Measurements from ENCODE around the gene LDHAL6B. TPM values are rescaled to one million over a fixed set of nuclear protein-coding genes. Genes with fewer than 3 reads are reported as not detected.

The LDHAL6B gene
- polyA plus RNA-seq, 1 of the 3 experiments (the other 2 are of a cell fraction) = not detected

DNA sequence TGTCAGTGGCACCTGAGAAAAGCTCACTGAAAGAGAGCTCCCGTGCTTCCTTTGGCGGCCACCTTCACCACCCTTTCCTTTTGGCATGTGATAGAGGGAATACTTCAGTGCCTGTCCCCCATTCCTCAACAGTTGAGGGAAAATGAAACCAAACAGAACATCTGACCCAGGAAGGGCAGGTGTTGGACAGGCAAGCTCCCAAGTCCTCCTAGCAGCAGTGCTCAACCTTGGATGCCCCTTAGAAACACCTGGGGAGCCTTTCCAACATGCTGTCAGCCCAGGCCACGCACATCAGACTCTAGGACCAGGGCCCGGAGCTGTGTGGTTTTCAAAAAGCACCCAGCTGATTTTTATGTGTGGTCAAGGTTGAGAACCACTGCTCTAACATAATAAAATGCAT, 22.4 kb downstream of the LDHAL6B start:
- H3K4me1 ChIP-seq (ENCODE audit: control insufficient read depth in 1 of 2, insufficient read depth in 2 of 2, low read depth in 1 of 2, low read length in 1 of 2) = peaks cover 0 to 10% of the 10 kb centered on the region in 2 experiments; a peak in 2 of 4 replicates
- no peaks in the 10 kb centered on the region for H3K27me3 ChIP-seq (ENCODE audit: insufficient read depth)
- 0 out of 2 replicates have a peak, but pooled peaks cover 5% of the 10 kb centered on the region for H4K20me1 ChIP-seq (ENCODE audit: insufficient read depth)
- H3F3A ChIP-seq (replicated peaks; ENCODE audit: insufficient read depth) = peaks cover 9% of the 10 kb centered on the region
- TF ChIP-seq FOXJ3 (CRISPR knock-in tag; IDR thresholded peaks at IDR 0.05) (no peak), TAF1 (IDR thresholded peaks at IDR 0.05; ENCODE audit: borderline replicate concordance, low read depth, low read length) (no peak), RAD21 (IDR thresholded peaks at IDR 0.05; ENCODE audit: low read length) (no peak), ELF1 (IDR thresholded peaks at IDR 0.05) (no peak), USF1 (IDR thresholded peaks at IDR 0.05; ENCODE audit: borderline replicate concordance, low read depth) (no peak), TCF12 (IDR thresholded peaks at IDR 0.05) (no peak), TEAD4 (IDR thresholded peaks at IDR 0.05; ENCODE audit: borderline replicate concordance, insufficient read depth) (no peak), CTCF (IDR thresholded peaks at IDR 0.05) (no peak), NFIC (IDR thresholded peaks at IDR 0.05; ENCODE audit: borderline replicate concordance) (no peak), YY1 (IDR thresholded peaks at IDR 0.05; ENCODE audit: low read depth) (no peak)
- TF ChIP-seq, protein P1, sequence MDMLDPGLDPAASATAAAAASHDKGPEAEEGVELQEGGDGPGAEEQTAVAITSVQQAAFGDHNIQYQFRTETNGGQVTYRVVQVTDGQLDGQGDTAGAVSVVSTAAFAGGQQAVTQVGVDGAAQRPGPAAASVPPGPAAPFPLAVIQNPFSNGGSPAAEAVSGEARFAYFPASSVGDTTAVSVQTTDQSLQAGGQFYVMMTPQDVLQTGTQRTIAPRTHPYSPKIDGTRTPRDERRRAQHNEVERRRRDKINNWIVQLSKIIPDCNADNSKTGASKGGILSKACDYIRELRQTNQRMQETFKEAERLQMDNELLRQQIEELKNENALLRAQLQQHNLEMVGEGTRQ (IDR thresholded peaks at IDR 0.05; ENCODE audit: borderline replicate concordance, low read depth, low read length) = no peak
- H3K4me3 ChIP-seq (ENCODE audit: low read depth in 2 of 2, low read length in 1 of 2) = no peak overlapping the region
- H3K4me2 ChIP-seq = no peak overlapping the region
- no peaks in the 10 kb centered on the region for H3K9me3 ChIP-seq
- peaks cover 0 to 18% of the 10 kb centered on the region in 2 experiments for H3K36me3 ChIP-seq (replicated peaks in 1 of 2; ENCODE audit: control insufficient read depth in 1 of 2, insufficient read depth in 2 of 2, low read length in 1 of 2)
- CTCF ChIA-PET = interaction anchor here (0.9 to 1.0 kb wide), 2 partner anchors 18 to 19 kb away, joined by 3 to 4 read pairs; no protein-coding TSS in a partner anchor
- no peak overlapping the region for H2AFZ ChIP-seq (ENCODE audit: low read depth)
- no peak for DNase-seq
- no peak overlapping the region for H3K9ac ChIP-seq
- 88% methylated on average over 4 of the region's 4 CpGs for WGBS (ENCODE audit: low lambda C conversion rate)
- H3K79me2 ChIP-seq (ENCODE audit: insufficient read depth) = no peaks in the 10 kb centered on the region
- POLR2A ChIA-PET = no interaction called here
- H3K9me2 ChIP-seq = no peaks in the 10 kb centered on the region
- no peak overlapping the region for H3K27ac ChIP-seq (ENCODE audit: low read depth in 2 of 2, low read length in 1 of 2)

GRCh38 chr15:59229453-59229852, 22.8 kb downstream of the LDHAL6B start:
- no peak for DNase-seq
- Histone ChIP-seq H3K27me3 (ENCODE audit: insufficient read depth) (no peaks in the 10 kb centered on the region), H3K9me3 (no peaks in the 10 kb centered on the region), H3K9me2 (no peaks in the 10 kb centered on the region), H3K79me2 (ENCODE audit: insufficient read depth) (no peaks in the 10 kb centered on the region), H3K9ac (no peak overlapping the region), H3K4me2 (no peak overlapping the region), H3F3A (replicated peaks; ENCODE audit: insufficient read depth) (peaks cover 9% of the 10 kb centered on the region), H2AFZ (ENCODE audit: low read depth) (no peak overlapping the region), H3K27ac (ENCODE audit: low read depth in 2 of 2, low read length in 1 of 2) (no peak overlapping the region), H3K4me1 (ENCODE audit: control insufficient read depth in 1 of 2, insufficient read depth in 2 of 2, low read depth in 1 of 2, low read length in 1 of 2) (peaks cover 0 to 10% of the 10 kb centered on the region in 2 experiments; a peak in 2 of 4 replicates), H4K20me1 (ENCODE audit: insufficient read depth) (0 out of 2 replicates have a peak, but pooled peaks cover 5% of the 10 kb centered on the region), H3K4me3 (ENCODE audit: low read depth in 2 of 2, low read length in 1 of 2) (no peak overlapping the region), H3K36me3 (replicated peaks in 1 of 2; ENCODE audit: control insufficient read depth in 1 of 2, insufficient read depth in 2 of 2, low read length in 1 of 2) (peaks cover 0 to 17% of the 10 kb centered on the region in 2 experiments)
- CTCF ChIA-PET = interaction anchor here (0.9 to 1.0 kb wide), 2 partner anchors 18 to 19 kb away, joined by 3 to 4 read pairs; no protein-coding TSS in a partner anchor
- POLR2A ChIA-PET = no interaction called here
- 85% methylated on average over 3 of the region's 3 CpGs for WGBS (ENCODE audit: low lambda C conversion rate)
- no peak for TF ChIP-seq CTCF (IDR thresholded peaks at IDR 0.05)
- TF ChIP-seq EP300 (IDR thresholded peaks at IDR 0.05; ENCODE audit: borderline replicate concordance in 1 of 2, low read depth in 1 of 2, low read length in 1 of 2) = no peak
